HG02870 (cell line): ENCODE measurements around the gene VTI1A.

Experiments
- ATAC-seq: cut with Tn5 transposase; IDR thresholded peaks from one replicate; pipeline ENCODE4 v1.9.1; 2021; ENCODE audit warnings: mild to moderate bottlenecking, moderate library complexity; ENCODE audit not compliant: unreplicated experiment

The VTI1A gene

GRCh38 chr10:112774210-112774609, 327.2 kb downstream of the VTI1A start:
- no peak for ATAC-seq

GRCh38 chr10:112774798-112775197, 327.8 kb downstream of the VTI1A start:
- ATAC-seq, result no peak

GRCh38 chr10:112775381-112775780, 328.4 kb downstream of the VTI1A start:
- ATAC-seq, result no peak

- no peak for ATAC-seq
Measured at GRCh38 chr10:112775892-112776674, 329.1 kb downstream of the VTI1A start.

- no peak for ATAC-seq
Measured at GRCh38 chr10:112778579-112778978, 331.6 kb downstream of the VTI1A start.

GRCh38 chr10:112779025-112779770, 332.2 kb downstream of the VTI1A start:
- no peak for ATAC-seq

- no peak for ATAC-seq
Measured at GRCh38 chr10:112782200-112782907, 335.3 kb downstream of the VTI1A start.

GRCh38 chr10:112783351-112784021, 336.5 kb downstream of the VTI1A start:
- no peak for ATAC-seq

GRCh38 chr10:112784022-112784461, 337.0 kb downstream of the VTI1A start:
- no peak for ATAC-seq

- ATAC-seq, result no peak
Measured at GRCh38 chr10:112785089-112785488, 338.1 kb downstream of the VTI1A start.

GRCh38 chr10:112789248-112789647, 342.2 kb downstream of the VTI1A start:
- no peak for ATAC-seq

- ATAC-seq, result no peak
Measured at GRCh38 chr10:112790030-112790429, 343.0 kb downstream of the VTI1A start.

GRCh38 chr10:112790921-112791320, 343.9 kb downstream of the VTI1A start:
- ATAC-seq, result no peak

- ATAC-seq, result no peak
Measured at GRCh38 chr10:112791447-112791846, 344.4 kb downstream of the VTI1A start.

- no peak for ATAC-seq
Measured at GRCh38 chr10:112792487-112793201, 345.6 kb downstream of the VTI1A start.

GRCh38 chr10:112793202-112793921, 346.3 kb downstream of the VTI1A start:
- no peak for ATAC-seq

GRCh38 chr10:112794201-112794600, 347.2 kb downstream of the VTI1A start:
- no peak for ATAC-seq

- ATAC-seq, result no peak
Measured at GRCh38 chr10:112795067-112795466, 348.1 kb downstream of the VTI1A start.

GRCh38 chr10:112797197-112797596, 350.2 kb downstream of the VTI1A start:
- no peak for ATAC-seq

- ATAC-seq, result no peak
Measured at GRCh38 chr10:112797855-112798254, 350.8 kb downstream of the VTI1A start.
